Measurements from ENCODE around the gene ASIP.
"Not testable (repeated sequence)": the region's sequence is repeated elsewhere in the genome, so short reads cannot be mapped to it uniquely, and the experiment has no call there.

Gene ASIP

DNA sequence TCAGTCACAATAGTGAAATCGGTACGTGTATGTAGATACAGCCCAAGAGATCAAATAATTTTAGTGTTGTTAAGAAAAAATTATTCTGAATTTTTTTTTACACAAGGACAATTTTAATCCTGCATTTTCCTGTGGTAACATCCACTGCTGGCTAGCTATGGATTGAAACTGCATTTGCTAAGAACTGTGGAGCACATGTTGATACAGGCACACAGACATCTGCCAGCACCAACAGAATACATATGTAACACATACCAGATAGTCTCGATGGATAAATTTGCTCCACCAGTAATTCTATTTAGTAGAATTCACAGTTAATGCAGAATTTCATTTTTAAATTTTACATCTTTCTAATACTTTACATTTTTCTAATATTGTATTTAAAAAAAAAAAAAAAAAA, 2.2 kb downstream of the ASIP start:
- DNase-seq: no peak

DNA sequence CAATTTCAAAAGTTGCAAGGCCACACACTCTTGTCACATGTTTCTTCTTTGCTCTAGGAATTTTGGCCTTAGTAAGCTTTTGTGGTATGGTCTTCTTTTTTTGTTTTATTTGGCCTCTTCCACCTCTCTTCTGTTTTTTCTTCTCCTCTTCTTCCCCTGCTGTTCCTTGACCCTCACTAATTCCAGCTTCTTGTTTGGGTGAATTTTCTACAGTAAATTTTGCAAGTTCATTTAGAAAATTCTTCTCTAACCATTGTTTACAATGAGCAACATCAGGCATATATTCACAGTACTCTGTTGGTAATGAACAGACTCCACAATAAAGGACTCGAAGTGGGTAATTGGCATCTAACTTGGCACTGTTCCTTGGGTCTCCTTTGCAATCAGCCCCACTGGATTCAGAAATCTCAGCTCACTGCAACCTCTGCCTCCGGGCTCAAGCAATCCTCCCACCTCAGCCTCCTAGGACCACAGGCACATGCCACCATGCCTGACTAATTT, 5.0 kb downstream of the ASIP start:
- no peak for DNase-seq

DNA sequence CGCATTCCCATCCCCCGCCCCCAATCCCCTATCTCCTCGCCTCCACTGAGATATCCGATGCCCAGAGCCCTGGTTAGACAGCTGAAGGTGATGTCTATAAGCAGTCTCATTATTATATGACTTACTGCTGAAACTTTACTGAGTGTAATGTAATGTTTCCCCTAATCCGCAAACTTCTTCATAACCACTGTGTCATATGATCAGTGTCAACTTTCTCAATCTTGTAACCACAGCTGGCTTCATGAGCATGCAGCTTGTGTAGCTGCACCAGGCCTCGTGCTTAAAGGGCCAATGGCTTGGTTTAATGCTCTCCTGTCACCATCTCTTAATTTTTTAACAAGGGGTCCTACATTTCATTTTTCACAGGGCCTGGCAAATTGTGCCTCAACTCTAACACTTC, 8.1 kb downstream of the ASIP start:
- DNase-seq: no peak

DNA sequence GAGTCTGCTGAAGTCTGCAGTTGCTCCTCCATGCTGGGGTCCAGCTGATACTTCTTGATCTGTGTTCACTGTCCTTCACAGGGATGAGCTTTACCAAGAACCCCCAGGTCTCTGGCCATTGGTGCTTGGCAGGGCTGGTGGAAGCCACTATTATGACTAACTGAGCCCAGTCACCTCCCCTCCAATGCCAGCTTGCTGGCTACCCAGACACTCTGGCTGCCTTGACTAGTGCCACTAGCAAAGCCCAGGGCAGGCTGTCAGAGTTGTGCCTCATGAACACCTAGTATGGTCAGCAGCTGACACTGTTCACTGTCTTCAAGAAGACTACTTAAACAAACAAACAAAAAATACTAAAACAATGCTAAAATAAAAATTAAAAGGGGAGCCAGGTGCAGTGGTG, 8.8 kb downstream of the ASIP start:
- no peak for DNase-seq

DNA sequence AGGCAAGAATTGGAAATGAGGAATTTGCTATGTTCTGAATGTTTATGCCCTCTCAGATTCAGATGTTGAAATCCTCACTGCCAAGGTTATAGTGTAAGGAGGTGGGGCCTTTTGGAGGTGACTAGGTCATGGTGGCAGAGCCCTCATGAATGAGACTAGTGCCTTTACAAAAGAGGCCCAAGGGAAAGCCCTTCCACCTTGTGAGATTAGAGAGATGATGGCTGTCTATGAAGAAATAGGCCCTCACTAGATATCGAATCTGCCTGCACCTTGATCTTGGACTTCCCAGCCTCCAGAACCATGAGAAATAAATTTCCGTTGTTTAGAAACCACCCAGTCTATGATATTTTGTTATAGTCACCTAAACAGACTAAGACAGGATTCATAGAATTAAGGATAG, 10.4 kb downstream of the ASIP start:
- DNase-seq: no peak

DNA sequence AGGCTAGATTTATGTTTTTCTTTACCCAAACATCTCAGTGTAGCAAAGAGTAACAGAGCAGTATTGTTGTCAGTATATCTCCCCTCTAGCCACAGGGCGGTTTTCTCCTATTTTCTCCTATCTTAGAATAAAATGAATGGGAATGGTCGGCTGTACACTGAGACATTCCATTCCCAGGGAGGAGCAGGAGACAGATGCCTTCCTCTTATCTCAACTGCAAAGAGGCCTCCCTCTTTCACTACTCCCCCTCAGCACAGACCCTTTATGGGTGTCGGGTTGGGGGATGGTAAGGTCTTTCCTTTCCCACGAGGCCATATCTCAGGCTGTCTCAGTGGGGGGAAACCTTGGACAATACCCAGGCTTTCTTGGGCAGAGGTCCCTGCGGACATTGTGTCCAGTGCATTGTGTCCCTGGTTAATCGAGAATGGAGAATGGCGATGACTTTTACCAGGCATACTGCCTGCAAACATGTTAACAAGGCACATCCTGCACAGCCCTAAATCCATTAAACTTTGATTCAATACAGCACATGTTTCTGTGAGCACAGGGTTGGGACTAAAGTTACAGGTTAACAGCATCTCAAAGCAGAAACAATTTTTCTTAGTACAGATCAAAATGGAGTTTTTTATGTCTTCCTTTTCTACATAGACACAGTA, 11.3 kb downstream of the ASIP start:
- DNase-seq: not testable (repeated sequence)

DNA sequence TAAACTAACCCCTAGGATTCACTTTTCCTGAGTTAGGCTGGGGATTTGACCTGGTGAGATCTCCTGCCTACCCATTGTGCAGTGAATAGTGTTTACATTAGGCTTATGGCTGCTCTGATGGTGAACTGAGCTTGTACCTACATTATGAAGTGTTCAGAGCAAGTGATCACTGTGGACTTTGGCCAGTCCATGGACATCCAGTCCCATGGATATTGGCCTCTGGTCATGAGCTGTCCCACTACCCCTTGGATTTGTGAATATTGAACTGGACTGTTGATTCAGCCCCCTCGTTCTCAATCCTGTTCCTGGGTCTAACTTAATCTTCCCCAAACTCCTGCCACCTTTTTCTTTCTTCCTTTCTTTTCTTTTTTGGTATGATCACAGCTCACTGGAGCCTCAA, 13.8 kb downstream of the ASIP start:
- DNase-seq: no peak

DNA sequence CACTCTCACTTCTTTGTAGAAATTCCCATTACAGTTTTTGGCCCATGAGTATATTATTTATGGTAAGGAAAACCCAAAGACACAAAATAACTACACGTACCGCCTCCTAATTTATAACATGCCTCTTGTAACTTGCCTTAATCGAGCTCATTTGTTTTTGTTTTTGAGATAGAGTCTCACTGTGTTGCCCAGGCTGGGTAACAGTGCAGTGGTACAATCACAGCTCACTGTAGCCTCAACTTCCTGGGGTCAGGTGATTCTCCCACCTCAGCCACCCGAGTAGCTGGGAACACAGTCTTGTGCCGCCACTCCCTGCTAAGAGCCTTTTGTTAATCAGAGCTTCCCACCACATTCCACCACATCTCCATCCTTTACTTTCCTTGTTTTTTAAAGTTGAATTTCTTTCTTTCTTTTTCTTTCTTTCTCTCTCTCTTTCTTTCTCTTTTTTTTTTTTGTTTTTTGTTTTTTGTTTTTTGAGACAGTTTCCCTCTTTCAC, 15.5 kb downstream of the ASIP start:
- no peak for DNase-seq

DNA sequence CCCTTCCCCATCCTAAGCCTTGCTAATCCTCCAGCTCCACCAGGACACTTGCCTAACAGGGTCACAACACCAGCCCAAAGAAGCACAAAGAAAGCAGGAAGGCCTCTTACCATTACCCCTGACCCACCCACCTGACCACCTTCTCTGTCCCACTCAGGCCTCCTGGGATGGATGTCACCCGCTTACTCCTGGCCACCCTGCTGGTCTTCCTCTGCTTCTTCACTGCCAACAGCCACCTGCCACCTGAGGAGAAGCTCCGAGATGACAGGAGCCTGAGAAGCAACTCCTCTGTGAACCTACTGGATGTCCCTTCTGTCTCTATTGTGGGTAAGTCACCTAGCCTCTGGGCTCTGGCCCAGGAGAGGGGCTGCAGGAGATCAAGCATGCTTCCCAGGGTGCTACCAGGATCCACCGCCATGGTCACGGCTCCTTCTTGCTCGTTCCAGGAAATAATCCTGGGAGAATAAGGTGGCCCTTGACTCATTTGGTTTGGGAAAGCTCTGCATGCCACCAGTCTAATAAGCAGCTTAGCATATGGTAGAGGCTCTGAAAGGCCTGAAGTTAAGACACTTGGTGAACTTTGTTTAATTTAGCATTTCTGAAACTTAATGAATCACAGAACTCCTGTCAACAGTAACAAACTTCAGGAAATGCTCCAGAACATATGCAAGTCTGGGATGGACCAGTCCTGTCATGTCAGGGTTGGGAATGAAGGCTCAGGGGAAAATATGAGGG, 19.2 kb downstream of the ASIP start:
- no peak for DNase-seq

DNA sequence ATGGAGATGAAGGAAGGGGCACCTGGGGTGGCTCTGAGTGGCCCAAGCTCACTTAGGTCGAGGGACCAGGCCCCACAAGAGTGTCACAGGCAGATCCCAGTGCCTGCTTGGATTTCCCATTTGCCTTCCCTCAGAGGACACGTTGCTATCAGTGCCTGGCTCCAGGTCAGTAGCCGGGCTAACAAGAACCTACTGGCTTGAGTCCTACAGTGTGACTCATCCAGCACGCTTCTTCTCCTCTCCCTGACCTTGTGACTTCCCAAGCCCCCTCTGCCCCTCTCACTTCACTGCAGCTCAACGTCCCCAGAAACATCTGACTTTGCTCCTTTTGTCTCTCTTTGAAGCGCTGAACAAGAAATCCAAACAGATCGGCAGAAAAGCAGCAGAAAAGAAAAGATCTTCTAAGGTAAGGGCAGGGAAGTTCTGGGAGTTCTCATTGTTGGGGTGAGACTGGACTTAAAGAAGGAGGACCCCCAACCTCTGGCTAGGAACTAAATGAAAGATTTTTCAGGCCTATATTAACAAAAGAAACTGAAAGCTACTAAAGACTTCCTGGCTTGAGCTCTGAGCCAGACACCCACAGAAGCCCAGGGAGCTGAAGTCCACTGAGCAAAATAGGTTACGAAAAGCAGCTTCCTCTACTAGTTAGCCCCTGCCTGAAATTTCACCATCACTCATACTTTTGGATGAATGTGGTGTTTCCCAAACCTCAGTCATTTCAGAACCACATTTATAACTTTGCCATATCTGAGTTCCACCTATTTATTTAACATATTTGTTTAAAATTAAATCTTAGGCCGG, 21.5 kb downstream of the ASIP start:
- DNase-seq: no peak

DNA sequence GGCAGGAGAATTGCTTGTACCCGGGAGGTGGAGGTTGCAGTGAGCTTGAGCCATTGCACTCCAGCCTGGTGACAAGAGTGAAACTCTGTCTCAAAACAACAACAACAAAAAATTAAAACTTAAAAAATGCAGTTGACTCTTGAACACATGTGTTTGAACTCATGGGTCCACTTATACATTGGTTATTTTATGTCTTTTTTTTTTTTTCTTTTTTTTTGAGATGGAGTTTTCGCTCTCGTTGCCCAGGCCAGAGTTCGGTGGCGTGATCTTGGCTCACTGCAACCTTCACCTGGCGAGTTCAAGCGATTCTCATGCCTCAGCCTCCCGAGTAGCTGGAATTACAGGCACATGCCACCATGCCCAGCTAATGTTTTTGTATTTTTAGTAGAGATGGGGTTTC, 22.2 kb downstream of the ASIP start:
- not testable (repeated sequence) for DNase-seq

DNA sequence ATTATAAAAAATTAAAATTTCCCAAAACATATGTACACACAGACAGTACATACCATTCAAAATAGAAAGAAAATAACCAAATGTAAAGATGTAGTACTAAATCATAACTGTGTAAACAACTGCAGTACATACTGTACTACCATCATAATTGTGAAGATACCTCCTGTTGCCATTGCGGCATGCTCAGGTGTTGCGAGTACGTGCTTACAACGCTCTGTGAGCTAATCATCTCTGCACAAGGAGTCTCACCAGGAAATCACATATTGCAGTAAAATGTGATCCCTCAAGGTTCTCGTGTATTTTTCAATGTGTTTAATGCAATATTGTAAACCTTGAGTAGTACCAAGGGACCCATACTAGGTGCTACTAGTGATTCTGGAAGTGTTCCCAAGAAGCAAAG, 22.9 kb downstream of the ASIP start:
- no peak for DNase-seq

DNA sequence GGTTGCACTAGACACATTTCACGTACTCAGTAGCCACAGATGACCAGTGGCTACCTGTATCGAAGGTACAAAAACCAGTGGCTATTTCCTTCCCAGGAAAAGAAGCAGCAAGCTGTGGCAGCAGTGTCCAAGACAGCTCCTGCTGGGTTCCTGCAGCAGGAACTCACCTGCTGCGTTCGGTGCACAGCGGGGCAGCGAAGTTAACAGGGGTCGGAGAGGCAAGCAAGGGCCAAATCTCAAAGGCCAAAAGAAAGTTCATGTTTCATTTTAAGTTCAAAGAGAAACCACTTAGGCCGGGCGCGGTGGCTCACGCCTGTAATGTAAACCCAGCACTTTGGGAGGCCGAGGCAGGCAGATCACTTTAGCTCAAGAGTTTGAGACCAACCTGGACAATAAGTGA, 26.9 kb downstream of the ASIP start:
- DNase-seq: no peak

DNA sequence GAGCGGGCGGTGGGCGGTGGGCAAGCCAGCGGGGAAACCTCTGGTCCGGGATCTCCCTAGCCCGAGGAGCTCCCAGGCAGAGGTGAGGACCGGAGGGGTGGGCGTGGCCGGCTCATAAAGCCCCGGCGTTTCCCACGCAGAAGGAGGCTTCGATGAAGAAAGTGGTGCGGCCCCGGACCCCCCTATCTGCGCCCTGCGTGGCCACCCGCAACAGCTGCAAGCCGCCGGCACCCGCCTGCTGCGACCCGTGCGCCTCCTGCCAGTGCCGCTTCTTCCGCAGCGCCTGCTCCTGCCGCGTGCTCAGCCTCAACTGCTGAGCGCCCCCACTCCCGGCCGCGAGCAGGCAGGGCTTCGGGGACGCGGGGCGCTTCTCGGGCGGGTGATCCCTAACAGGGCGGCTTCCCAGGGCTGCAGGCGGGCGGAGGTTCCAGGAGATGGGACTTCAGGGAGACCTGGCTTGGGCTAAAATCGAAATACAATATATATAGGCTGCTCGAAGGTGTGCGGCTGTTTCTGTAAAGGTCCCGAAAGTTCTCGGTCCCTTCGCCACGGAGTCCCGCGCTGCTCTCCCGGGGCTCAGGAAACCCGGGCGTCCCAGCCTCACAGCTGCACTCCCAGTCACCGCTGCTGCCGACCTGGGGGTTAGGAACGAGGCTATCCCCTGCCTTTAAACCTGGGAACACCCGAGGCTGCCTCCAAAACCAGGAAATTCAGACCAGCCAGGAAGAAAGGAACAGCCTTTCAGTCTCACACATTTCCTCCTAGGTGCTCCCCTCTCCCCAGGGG, 27.8 kb downstream of the ASIP start:
- DNase-seq: no peak

DNA sequence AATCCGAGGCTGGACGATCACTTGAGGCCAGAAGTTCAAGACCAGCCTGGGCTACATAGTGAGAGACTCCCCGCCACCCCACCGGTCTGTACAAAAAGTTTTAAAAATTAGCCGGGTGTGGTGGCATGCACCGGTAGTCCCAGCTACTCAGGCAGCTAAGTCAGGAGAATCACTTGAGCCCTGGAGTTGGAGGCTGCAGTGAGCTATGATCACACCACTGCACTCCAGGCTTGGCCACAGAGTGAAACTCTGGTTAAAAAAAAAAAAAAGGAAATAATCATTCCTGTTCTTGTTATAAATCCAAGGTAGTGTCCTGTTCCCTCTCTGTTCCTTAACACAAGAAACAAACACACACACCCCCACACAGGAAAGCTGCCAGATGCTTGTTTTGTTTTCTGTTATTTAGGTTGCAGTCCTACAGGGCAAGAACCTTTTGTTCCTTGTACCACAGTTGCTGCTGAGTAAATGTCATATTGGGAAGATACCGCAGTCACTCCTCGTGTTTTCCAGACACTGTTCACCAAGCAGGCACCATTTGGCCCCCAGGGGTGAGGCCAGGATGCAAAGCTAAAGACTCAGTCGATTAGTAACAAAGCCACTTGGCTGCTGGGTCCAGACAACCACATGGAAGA, 28.9 kb downstream of the ASIP start:
- no peak for DNase-seq

DNA sequence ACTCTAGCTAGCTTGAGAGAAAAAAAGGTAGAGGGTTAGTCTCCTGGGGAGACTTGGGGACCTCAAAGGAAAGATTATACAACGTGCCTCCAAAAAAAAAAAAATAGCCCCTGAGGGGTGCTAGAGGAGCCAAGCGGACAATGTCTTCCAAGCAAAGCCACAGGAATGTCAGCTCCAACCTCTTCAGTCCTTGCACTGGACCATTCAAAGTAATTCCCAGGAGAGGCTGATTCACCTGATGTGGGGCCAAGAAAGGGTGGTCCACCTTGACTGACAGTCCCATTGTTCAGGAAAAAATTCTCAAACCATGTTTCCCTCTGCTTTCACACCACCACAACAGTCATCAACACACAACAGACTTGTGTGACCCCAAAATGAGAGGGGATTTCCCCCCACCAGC, 30.7 kb downstream of the ASIP start:
- DNase-seq: no peak

DNA sequence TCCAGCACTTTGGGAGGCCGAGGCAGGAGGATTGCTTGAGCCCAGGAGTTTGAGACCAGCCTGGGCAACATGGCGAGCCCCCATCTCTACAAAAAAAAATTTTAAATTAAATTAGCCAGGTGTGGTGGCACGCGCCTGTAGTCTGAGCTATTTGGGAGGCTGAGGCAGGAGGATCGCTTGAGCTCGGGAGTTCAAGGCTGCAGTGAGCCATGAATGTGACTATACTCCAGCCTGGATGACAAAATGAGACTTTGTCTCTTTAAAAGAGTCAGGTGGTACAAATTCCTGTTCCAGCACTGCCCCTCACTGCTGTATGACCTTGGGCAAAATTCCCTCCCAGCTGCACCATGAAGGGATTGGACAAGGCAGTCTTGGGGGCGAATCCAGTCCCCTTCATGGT, 33.5 kb downstream of the ASIP start:
- DNase-seq: no peak

DNA sequence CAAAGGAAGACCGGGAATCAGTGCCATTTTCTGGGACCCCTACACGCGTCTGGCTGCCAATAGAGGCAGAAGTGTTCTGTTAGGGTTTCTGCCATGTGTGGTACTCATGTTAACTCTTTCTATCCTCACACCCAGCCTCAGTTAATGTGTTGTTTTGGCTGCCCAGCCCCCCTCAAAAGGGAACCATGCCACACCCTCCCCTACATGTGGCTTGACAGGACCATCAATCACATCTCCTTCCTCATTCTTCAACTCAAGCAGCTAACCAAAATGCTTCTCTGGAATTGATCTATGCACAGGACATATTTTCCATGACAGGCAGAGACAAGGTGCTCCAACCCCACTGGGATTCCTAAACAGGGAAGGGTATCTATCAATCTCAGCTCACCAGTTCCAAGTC, 40.0 kb downstream of the ASIP start:
- DNase-seq: no peak

DNA sequence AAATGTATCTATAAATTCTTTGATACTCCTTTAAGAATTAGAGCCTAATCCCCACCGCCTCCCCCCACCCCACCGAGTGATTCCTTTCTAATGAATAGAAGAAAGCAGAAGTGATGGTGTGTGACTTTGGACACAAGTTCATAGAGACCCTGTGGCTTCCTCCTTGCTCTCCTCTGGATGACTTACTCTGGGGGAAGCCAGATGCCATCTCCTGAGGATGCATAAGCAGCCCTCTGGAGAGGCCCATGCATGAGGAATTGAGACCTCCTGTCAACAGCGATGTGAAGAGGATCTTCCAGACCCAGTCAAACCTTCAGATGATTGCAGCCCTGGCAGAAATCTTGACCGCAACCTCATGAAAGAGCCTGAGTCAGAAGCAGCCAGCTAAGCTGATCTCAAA, 40.8 kb downstream of the ASIP start:
- no peak for DNase-seq

DNA sequence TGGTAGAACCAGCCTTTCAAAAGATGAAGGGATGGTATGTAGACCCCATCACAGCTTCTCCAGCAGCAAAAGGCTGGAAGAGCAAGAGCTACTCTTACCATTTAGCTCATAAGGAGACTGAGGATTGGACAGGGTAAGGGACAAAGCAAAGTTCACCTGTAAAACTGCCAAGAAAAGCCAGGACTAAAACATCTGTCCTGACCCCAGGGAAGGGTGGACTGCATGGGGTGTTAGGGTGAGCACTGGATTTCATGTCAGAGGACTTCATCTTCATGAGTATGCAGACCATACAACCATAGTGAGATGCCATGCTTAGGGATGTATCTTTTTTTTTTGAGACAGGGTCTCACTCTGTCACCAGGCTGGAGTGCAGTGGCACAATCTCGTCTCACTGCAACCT, 42.6 kb downstream of the ASIP start:
- no peak for DNase-seq

DNA sequence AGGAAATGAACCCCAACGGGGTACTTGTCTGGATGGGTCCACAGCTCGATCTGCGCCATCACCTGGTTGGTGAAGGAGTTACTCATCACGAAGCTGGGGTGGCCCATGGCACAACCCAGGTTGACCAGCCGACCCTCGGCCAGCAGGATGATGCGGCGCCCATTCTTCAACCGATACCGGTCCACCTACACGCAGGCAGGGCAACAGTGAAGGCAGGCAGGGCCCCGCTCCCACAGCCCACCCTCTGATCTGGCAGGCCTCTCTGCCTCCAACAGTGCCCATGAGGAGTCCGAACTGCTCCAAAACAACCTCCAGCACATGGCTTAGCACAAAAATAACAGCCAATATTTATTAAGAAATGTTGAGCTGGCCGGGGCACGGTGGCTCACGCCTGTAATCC, 44.2 kb downstream of the ASIP start:
- DNase-seq: no peak

DNA sequence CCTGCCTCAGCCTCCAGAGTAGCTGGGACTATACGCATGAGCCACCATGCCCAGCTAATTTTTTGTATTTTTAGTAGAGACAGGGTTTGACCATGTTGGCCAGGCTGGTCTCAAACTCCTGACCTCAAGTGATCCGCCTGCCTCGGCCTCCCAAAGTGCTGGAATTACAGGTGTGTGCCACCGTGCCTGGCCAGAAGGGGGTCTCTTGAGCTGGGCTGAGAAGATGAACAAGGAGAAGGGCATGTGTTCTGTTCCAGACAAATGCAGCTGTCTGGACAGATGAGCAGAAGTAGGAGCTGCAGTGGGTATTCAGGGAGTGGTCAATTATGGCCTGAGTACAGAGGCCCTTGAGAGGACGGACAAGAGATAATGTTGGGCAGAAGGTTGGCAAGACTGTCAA, 46.3 kb downstream of the ASIP start:
- DNase-seq: not testable (repeated sequence)

Data from NCI-H345 (cell line).